ENCODE measurements around the gene TRIM17.

TRIM17 gene

GRCh38 chr1:228366866-228367741 lies 49.6 kb downstream of the TRIM17 start:
- no peak for DNase-seq

GRCh38 chr1:228366062-228366865 lies 50.4 kb downstream of the TRIM17 start:
- no peak for DNase-seq

- no peak for DNase-seq
Observed at GRCh38 chr1:228365271-228366061, 51.2 kb downstream of the TRIM17 start.

- no peak for DNase-seq
Observed at GRCh38 chr1:228364706-228365213, 51.9 kb downstream of the TRIM17 start.

GRCh38 chr1:228364068-228364705 lies 52.5 kb downstream of the TRIM17 start:
- no peak for DNase-seq

- DNase-seq, result no peak
Observed at GRCh38 chr1:228363686-228364067, 53.0 kb downstream of the TRIM17 start.

GRCh38 chr1:228362884-228363450 lies 53.7 kb downstream of the TRIM17 start:
- DNase-seq, result no peak

GRCh38 chr1:228362141-228362883 lies 54.3 kb downstream of the TRIM17 start:
- no peak for DNase-seq

GRCh38 chr1:228361314-228362140 lies 55.1 kb downstream of the TRIM17 start:
- DNase-seq, result no peak

- no peak for DNase-seq
Observed at GRCh38 chr1:228360533-228361313, 55.9 kb downstream of the TRIM17 start.

GRCh38 chr1:228359613-228360532 lies 56.8 kb downstream of the TRIM17 start:
- no peak for DNase-seq

- no peak for DNase-seq
Observed at GRCh38 chr1:228358764-228359612, 57.7 kb downstream of the TRIM17 start.

- DNase-seq, result no peak
Observed at GRCh38 chr1:228358039-228358763, 58.5 kb downstream of the TRIM17 start.

All from activated CD4-positive, alpha-beta T cell treated with anti-CD3 and anti-CD28 coated beads, Interleukin-2, amount 50 U/mL, for 4 hours (primary cell).